ENCODE results near the gene OGT.

DNA sequence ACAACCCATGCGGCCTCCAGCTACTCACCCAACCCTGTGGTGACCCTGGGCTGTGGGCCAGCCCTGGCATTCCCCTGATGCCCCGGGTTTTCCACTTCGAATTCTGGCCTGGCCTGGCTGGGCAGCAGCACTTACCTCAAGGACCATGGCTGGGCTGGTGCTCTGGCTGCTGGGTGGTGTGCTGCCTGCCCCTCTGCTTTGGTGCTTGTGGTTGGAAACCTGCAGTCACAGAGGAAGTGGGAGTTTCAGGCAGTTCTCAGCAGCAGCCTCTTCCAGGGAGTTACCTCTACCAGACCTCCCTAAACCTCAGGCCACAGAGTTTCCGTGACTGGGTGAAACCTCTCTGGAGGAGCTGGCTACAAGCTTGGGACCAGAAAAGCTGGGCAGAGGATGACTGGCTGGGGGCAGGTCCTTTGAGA lies 85.4 kb downstream of the OGT start, which contains the start of gene CXCR3:
- no peak for TF ChIP-seq EZH2 (IDR thresholded peaks at IDR 0.05; ENCODE audit: low read depth)
- TF ChIP-seq, protein P1, sequence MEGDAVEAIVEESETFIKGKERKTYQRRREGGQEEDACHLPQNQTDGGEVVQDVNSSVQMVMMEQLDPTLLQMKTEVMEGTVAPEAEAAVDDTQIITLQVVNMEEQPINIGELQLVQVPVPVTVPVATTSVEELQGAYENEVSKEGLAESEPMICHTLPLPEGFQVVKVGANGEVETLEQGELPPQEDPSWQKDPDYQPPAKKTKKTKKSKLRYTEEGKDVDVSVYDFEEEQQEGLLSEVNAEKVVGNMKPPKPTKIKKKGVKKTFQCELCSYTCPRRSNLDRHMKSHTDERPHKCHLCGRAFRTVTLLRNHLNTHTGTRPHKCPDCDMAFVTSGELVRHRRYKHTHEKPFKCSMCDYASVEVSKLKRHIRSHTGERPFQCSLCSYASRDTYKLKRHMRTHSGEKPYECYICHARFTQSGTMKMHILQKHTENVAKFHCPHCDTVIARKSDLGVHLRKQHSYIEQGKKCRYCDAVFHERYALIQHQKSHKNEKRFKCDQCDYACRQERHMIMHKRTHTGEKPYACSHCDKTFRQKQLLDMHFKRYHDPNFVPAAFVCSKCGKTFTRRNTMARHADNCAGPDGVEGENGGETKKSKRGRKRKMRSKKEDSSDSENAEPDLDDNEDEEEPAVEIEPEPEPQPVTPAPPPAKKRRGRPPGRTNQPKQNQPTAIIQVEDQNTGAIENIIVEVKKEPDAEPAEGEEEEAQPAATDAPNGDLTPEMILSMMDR (conservative IDR thresholded peaks at IDR 0.05): no peak
